ENCODE measurements around the gene NFIA.

The NFIA gene

DNA sequence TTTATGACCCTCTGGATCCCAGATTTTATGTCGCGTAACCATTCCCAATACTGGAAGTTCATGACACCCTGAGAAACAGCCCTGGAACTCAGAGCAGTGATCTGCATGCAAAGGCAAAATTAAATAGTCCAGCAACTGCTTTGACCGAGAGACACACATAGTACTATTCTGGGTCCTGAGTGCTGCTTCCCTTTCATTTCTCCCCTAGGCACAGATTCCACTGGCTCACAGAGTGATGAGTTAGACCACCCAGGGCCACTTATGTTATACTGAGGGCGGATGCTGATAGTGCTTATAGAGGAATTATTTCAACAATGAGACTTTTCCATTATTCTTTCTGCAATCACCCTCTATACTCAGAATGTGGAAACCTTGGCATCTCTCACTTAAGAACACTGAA is 69.2 kb downstream of the NFIA start:
- no peak for DNase-seq (ENCODE audit: extremely low read depth, low read depth)
- H3K4me3 ChIP-seq (replicated peaks; ENCODE audit: low read depth, low read length) = no peak overlapping the region
- no peak for TF ChIP-seq CTCF (IDR thresholded peaks at IDR 0.05; ENCODE audit: low read depth, low read length, missing control alignments)

DNA sequence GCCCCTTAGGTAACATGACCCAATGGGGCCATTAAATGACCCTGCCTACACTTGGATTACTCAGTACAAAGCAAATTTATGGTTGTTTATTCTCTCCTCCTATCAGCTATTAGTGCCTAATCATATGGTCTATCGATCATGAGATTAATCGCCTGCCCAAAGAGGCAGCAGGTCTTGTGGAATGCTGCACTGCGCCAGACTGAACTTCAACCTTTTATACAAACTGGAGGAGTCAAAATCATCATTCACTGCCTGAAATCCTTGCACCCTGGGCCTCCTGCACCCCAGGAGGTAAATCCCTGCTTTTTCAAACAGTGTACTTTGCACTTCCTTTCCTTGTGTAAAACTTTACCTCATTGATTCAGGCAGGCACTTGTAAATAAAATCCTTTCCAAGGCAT is 69.7 kb downstream of the NFIA start:
- no peak for DNase-seq (ENCODE audit: extremely low read depth, low read depth)
- no peak overlapping the region for H3K4me3 ChIP-seq (replicated peaks; ENCODE audit: low read depth, low read length)
- no peak for TF ChIP-seq CTCF (IDR thresholded peaks at IDR 0.05; ENCODE audit: low read depth, low read length, missing control alignments)

DNA sequence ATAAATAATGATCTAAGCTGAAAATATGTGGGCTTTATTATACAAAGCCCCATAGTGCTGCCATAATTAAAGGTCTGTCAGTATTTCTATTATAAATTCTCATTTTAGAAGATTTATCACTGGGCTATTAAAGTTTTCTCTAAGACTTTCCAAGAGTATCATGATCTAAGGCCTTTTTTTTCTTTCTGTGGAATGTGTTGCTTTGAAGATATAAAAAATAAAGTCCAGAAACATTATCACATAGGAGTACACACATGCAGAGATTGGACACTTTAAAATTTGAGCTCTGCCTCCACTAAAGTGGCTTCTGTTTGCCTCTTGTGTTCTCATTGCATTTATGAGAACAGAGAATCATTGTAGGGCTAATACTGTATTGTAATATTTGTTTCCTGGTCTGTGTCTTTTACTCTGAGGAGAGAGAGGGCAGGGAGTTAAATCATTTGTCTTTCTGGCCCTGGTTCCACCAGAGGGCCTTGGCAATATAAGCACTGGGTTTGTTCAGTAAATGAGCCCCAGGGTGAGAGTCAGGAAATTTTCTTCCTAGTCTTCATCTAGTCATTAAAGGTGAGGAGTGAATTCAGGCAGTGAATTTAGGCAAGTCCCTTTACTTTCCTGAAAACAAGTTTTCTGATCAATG is 70.2 kb downstream of the NFIA start:
- DNase-seq (ENCODE audit: extremely low read depth, low read depth) = no peak
- no peak for TF ChIP-seq CTCF (IDR thresholded peaks at IDR 0.05; ENCODE audit: low read depth, low read length, missing control alignments)
- no peak overlapping the region for H3K4me3 ChIP-seq (replicated peaks; ENCODE audit: low read depth, low read length)

DNA sequence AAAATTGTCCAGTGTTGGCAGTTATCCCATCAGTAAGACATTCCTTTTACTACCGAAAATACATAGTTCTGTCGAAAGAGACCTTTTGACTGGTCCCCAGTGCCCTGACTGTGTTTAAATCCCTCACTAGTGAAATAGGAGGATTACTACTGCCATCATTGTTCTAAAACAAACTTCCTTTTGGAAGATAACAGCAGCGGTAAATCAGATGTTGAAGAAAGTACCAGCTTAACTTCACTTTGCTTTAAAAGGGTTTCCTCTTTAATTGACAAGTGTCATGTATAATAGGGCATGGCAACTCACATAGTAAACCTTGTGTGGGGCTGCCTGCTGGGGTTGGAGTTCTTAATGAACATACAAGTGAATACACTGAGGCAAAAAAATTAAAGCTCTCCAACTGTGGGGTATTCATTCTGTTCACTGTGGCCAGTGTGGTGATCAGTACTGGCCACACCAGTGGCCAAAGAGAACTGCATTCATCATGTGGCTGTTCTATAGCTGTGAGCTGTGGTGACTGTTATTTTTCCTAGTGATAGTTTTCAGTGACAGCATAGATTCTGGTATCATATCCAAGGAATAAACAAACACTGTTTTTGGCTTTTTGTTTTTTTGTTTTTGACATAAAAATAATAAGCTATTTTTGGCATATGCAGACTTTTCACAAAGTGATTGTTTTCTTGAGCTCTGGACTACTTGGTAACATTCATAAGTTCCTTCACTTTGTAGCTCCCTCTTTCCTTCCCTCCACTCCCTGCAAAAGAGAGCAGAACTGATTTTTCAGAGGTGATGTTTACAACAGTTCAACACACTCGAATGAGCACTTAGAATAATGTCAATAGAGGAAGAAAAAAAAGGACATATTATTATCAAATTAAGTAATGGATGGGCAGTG is 74.5 kb downstream of the NFIA start:
- H3K4me3 ChIP-seq (replicated peaks; ENCODE audit: low read depth, low read length) = no peak overlapping the region
- TF ChIP-seq CTCF (IDR thresholded peaks at IDR 0.05; ENCODE audit: low read depth, low read length, missing control alignments) = no peak
- DNase-seq (ENCODE audit: extremely low read depth, low read depth) = no peak

DNA sequence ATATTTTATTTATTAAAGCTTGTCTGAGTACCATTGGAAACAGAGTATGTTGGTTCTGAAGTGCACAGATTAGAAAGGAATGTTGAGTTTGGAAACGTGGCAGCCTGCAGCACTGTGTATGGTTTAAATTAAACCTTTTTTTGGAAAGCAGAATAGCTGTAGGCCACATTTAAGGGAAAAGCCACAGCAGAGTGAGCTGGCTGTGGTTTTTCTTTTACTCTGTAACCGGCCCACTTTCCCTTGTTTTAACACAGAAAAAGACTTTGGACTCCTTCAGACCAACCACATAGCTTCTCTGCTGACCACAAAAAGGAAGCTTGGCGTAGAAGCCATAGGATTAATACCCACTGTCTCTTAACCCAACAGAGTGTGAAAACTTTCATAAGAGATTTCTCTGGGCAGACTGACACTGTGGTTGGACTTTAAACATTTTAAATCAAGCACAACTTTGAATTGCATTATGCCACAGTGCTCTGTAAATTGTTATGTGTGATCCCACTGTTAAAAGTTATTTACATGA is 75.2 kb downstream of the NFIA start:
- H3K4me3 ChIP-seq (replicated peaks; ENCODE audit: low read depth, low read length) = no peak overlapping the region
- no peak for TF ChIP-seq CTCF (IDR thresholded peaks at IDR 0.05; ENCODE audit: low read depth, low read length, missing control alignments)
- peak; percentile 58 for DNase-seq (ENCODE audit: extremely low read depth, low read depth)

GRCh38 chr1:61158591-61158990 is 76.2 kb downstream of the NFIA start:
- H3K4me3 ChIP-seq (replicated peaks; ENCODE audit: low read depth, low read length) = no peak overlapping the region
- no peak for TF ChIP-seq CTCF (IDR thresholded peaks at IDR 0.05; ENCODE audit: low read depth, low read length, missing control alignments)
- DNase-seq (ENCODE audit: extremely low read depth, low read depth) = no peak
